ENCODE data around the gene VWA3A. TPM values are rescaled to one million over a fixed set of nuclear protein-coding genes. Genes with fewer than 3 reads are reported as not detected.

The VWA3A gene
- total RNA-seq, 2 experiments from 2014 or later: 0.27 to 0.47 TPM

GRCh38 chr16:22122239-22122638 lies 29.9 kb downstream of the VWA3A start:
- H3K27ac ChIP-seq (ENCODE audit: low read depth in 1 of 2, low read length in 2 of 2): no peak overlapping the region
- H3K36me3 Mint-ChIP-seq (ENCODE audit: low read depth): no peaks in the 10 kb centered on the region
- no peaks in the 10 kb centered on the region for H3K4me1 ChIP-seq (ENCODE audit: insufficient read depth, low read length)
- no peaks in the 10 kb centered on the region for H3K9me3 ChIP-seq (ENCODE audit: control insufficient read depth in 1 of 2, insufficient read depth in 1 of 2, low read length in 2 of 2)
- H3K27me3 ChIP-seq (ENCODE audit: control insufficient read depth in 1 of 2, insufficient read depth in 2 of 2, low read length in 2 of 2): no peaks in the 10 kb centered on the region
- H3K4me3 ChIP-seq (ENCODE audit: low read length): no peak overlapping the region
- H3K4me3 Mint-ChIP-seq: no peak overlapping the region
- no peaks in the 10 kb centered on the region for H3K27me3 Mint-ChIP-seq
- ChIA-PET CTCF (no interaction called here), POLR2A (no interaction called here)
- intact Hi-C loops (cut with DNase I, micrococcal nuclease): no loop called here
- DNase-seq (no peak), ATAC-seq (ENCODE audit: poor library complexity) (no peak)
- H3K4me1 Mint-ChIP-seq (ENCODE audit: low read depth): no peaks in the 10 kb centered on the region
- H3K9me3 Mint-ChIP-seq: no peaks in the 10 kb centered on the region
- H3K36me3 ChIP-seq (ENCODE audit: insufficient read depth, low read length): no peaks in the 10 kb centered on the region
- no peak overlapping the region for H3K27ac Mint-ChIP-seq
- no peak for TF ChIP-seq CTCF (IDR thresholded peaks at IDR 0.05)

GRCh38 chr16:22123146-22123545 lies 30.8 kb downstream of the VWA3A start:
- no peaks in the 10 kb centered on the region for H3K4me1 ChIP-seq (ENCODE audit: insufficient read depth, low read length)
- CTCF ChIA-PET: no interaction called here
- no peak overlapping the region for H3K4me3 ChIP-seq (ENCODE audit: low read length)
- intact Hi-C loops (cut with DNase I, micrococcal nuclease): no loop called here
- POLR2A ChIA-PET: no interaction called here
- H3K27me3 Mint-ChIP-seq: no peaks in the 10 kb centered on the region
- no peaks in the 10 kb centered on the region for H3K36me3 Mint-ChIP-seq (ENCODE audit: low read depth)
- H3K27me3 ChIP-seq (ENCODE audit: control insufficient read depth in 1 of 2, insufficient read depth in 2 of 2, low read length in 2 of 2): no peaks in the 10 kb centered on the region
- H3K4me1 Mint-ChIP-seq (ENCODE audit: low read depth): no peaks in the 10 kb centered on the region
- no peaks in the 10 kb centered on the region for H3K36me3 ChIP-seq (ENCODE audit: insufficient read depth, low read length)
- no peak overlapping the region for H3K4me3 Mint-ChIP-seq
- H3K27ac Mint-ChIP-seq: no peak overlapping the region
- no peak for DNase-seq
- H3K27ac ChIP-seq (ENCODE audit: low read depth in 1 of 2, low read length in 2 of 2): no peak overlapping the region
- no peak for ATAC-seq (ENCODE audit: poor library complexity)
- H3K9me3 Mint-ChIP-seq: no peaks in the 10 kb centered on the region
- H3K9me3 ChIP-seq (ENCODE audit: control insufficient read depth in 1 of 2, insufficient read depth in 1 of 2, low read length in 2 of 2): no peaks in the 10 kb centered on the region
- TF ChIP-seq CTCF (IDR thresholded peaks at IDR 0.05): no peak

- Histone ChIP-seq H3K36me3 (ENCODE audit: insufficient read depth, low read length) (no peaks in the 10 kb centered on the region), H3K27me3 (ENCODE audit: control insufficient read depth in 1 of 2, insufficient read depth in 2 of 2, low read length in 2 of 2) (no peaks in the 10 kb centered on the region), H3K4me3 (ENCODE audit: low read length) (no peak overlapping the region), H3K27ac (ENCODE audit: low read depth in 1 of 2, low read length in 2 of 2) (no peak overlapping the region), H3K4me1 (ENCODE audit: insufficient read depth, low read length) (no peaks in the 10 kb centered on the region), H3K9me3 (ENCODE audit: control insufficient read depth in 1 of 2, insufficient read depth in 1 of 2, low read length in 2 of 2) (no peaks in the 10 kb centered on the region)
- Mint-ChIP-seq H3K4me1 (ENCODE audit: low read depth) (no peaks in the 10 kb centered on the region), H3K9me3 (no peaks in the 10 kb centered on the region), H3K36me3 (ENCODE audit: low read depth) (no peaks in the 10 kb centered on the region), H3K27me3 (no peaks in the 10 kb centered on the region), H3K27ac (no peak overlapping the region), H3K4me3 (no peak overlapping the region)
- TF ChIP-seq CTCF (IDR thresholded peaks at IDR 0.05): no peak
- ATAC-seq (ENCODE audit: poor library complexity): no peak
- no peak for DNase-seq
- POLR2A ChIA-PET: no interaction called here
- intact Hi-C loops (cut with DNase I, micrococcal nuclease): no loop called here
- CTCF ChIA-PET: interaction anchor here (0.7 kb wide), 1 partner anchor 400 kb away, joined by 5 read pairs; no protein-coding TSS in a partner anchor
Measured at GRCh38 chr16:22123759-22124490, 31.6 kb downstream of the VWA3A start.

All from CD4-positive, alpha-beta T cell (primary cell).